DOHH2 (cell line): Measurements from ENCODE around the gene IGF2.

Experiments
- H3F3A ChIP-seq: fragments of 200-600 bp; sonication (generic), shearing (Covaris generic); 2 replicates; pipeline ENCODE4 v1.6.0; 2016; ENCODE audit warnings: antibody characterized with exemption, mild to moderate bottlenecking; ENCODE audit not compliant: control insufficient read depth, insufficient read depth
- H3K27ac ChIP-seq: fragments of 200-600 bp; sonication (generic); 2 replicates; pipeline ENCODE4 v1.5.1; 2014; ENCODE audit warnings: low read depth, mild to moderate bottlenecking, low read length, moderate library complexity
- H3K27me3 ChIP-seq: fragments of 200-600 bp; sonication (generic); 2 replicates; pipeline ENCODE4 v1.6.1; 2014; ENCODE audit warnings: mild to moderate bottlenecking, low read length, mixed read lengths; ENCODE audit not compliant: control insufficient read depth
- H3K36me3 ChIP-seq: fragments of 200-600 bp; sonication (generic); 2 replicates; pipeline ENCODE4 v1.6.1; 2014; ENCODE audit warnings: mild to moderate bottlenecking, low read length, moderate library complexity, mixed read lengths; ENCODE audit not compliant: control insufficient read depth
- H3K4me1 ChIP-seq: fragments of 200-600 bp; sonication (generic); 2 replicates; pipeline ENCODE4 v1.6.1; 2014; ENCODE audit warnings: mild to moderate bottlenecking, low read length, mixed read lengths; ENCODE audit not compliant: control insufficient read depth
- H3K4me2 ChIP-seq: fragments of 200-600 bp; sonication (generic); 2 replicates; pipeline ENCODE4 v1.6.0; 2014; ENCODE audit warnings: mild to moderate bottlenecking, low read length, moderate library complexity
- H3K4me3 ChIP-seq: fragments of 200-600 bp; sonication (generic); 2 replicates; pipeline ENCODE4 v1.5.1; 2014; ENCODE audit warnings: mild to moderate bottlenecking, low read length, mixed read lengths
- H3K79me2 ChIP-seq: fragments of 200-600 bp; sonication (generic); 2 replicates; pipeline ENCODE4 v1.6.1; 2014; ENCODE audit warnings: mild to moderate bottlenecking, low read length, mixed read lengths; ENCODE audit not compliant: control insufficient read depth
- H3K9me2 ChIP-seq: fragments of 200-600 bp; sonication (generic); replicated peaks from 2 replicates; pipeline ENCODE4 v1.6.1; 2014; ENCODE audit warnings: mild to moderate bottlenecking, low read length, mixed read lengths; ENCODE audit not compliant: control insufficient read depth
- H3K9me3 ChIP-seq: fragments of 200-600 bp; sonication (generic); 2 replicates; pipeline ENCODE4 v1.6.1; 2014; ENCODE audit warnings: antibody characterized with exemption, low read length, mixed read lengths; ENCODE audit not compliant: control insufficient read depth, insufficient read depth
- H4K20me1 ChIP-seq: fragments of 200-600 bp; sonication (generic); 2 replicates; pipeline ENCODE4 v1.6.0; 2014; ENCODE audit warnings: low read depth, mild to moderate bottlenecking, antibody characterized with exemption, low read length, moderate library complexity; ENCODE audit not compliant: control insufficient read depth, insufficient read depth
- EZH2phosphoT487 ChIP-seq: fragments of 200-600 bp; sonication (generic); IDR thresholded peaks from 2 replicates; pipeline ENCODE4 v1.6.1; 2017; ENCODE audit warnings: borderline replicate concordance, mild to moderate bottlenecking, antibody characterized with exemption, low read length, moderate library complexity, mixed read lengths
- TF ChIP-seq, protein P1 (sequence below): fragments of 200-600 bp; sonication (generic); IDR thresholded peaks from one replicate; pipeline ENCODE4 v1.5.1; 2014; ENCODE audit warnings: antibody characterized with exemption, mild to moderate bottlenecking, low read depth, low read length; ENCODE audit not compliant: poor library complexity, severe bottlenecking

IGF2 gene

DNA sequence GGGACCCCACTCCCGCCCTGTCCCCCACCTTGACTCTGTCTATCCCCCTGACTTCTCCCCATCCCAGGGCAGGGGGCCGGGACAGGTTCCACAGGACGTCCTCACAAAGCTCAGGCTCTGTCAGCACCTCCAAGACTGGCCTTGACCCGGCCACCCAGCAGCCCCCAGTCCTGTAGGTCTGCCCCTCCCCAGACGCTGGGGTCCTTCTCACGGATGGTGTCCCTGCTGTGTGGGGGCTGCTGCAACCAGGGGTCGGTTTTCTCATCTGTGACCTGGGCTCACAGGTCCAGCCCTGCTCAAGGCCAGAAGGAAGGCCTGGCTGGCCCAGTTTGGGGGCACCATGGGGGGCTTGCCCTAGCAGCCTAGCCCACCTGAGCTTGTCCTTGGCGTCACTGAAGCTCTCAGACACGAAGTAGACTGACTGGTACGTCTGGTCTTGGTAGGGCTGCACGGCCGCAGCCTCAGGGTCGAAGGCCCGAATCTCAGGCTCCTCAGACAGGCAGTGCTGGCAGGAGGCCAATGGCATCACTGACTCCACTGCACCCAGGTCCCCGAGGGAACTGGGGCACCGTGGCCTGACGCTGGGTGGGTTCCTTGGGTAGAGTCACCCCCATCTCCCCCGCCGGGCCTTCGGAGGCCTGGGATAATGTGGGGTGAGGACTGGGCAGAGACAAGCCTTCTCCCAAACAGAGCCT, 25.8 kb upstream of the IGF2 start:
- no peaks in the 10 kb centered on the region for H3K4me1 ChIP-seq
- TF ChIP-seq EZH2phosphoT487, result no peak
- TF ChIP-seq, protein P1, sequence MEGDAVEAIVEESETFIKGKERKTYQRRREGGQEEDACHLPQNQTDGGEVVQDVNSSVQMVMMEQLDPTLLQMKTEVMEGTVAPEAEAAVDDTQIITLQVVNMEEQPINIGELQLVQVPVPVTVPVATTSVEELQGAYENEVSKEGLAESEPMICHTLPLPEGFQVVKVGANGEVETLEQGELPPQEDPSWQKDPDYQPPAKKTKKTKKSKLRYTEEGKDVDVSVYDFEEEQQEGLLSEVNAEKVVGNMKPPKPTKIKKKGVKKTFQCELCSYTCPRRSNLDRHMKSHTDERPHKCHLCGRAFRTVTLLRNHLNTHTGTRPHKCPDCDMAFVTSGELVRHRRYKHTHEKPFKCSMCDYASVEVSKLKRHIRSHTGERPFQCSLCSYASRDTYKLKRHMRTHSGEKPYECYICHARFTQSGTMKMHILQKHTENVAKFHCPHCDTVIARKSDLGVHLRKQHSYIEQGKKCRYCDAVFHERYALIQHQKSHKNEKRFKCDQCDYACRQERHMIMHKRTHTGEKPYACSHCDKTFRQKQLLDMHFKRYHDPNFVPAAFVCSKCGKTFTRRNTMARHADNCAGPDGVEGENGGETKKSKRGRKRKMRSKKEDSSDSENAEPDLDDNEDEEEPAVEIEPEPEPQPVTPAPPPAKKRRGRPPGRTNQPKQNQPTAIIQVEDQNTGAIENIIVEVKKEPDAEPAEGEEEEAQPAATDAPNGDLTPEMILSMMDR, result no peak
- no peak overlapping the region for H3K4me3 ChIP-seq
- H3K27me3 ChIP-seq, result no peaks in the 10 kb centered on the region
- H3K4me2 ChIP-seq, result no peak overlapping the region
- H3K9me3 ChIP-seq, result no peaks in the 10 kb centered on the region
- no peak overlapping the region for H3K27ac ChIP-seq
- no peaks in the 10 kb centered on the region for H3K9me2 ChIP-seq
- H3K36me3 ChIP-seq, result no peaks in the 10 kb centered on the region
- no peaks in the 10 kb centered on the region for H4K20me1 ChIP-seq
- H3K79me2 ChIP-seq, result no peaks in the 10 kb centered on the region
- no peaks in the 10 kb centered on the region for H3F3A ChIP-seq

DNA sequence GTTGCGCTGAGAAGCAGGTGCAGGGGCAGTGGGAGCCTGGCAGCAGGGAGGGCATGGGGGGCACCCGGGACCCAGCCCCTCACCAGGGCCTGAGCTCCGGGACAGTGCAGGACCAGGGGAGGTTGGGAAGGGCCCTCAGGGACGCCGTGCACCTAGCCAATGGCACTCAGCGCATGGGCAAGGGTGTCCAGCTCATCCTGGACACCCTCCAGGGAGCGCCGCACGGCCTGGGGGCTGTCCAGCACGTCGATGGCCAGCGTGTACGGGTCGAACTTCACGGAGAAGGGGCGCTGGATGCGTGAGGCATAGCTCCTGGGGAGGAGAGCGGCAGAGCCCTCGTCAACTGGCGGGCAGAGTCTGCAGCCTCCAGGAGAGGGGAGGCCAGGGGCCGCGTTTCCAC, 24.9 kb upstream of the IGF2 start:
- Histone ChIP-seq H3F3A (no peaks in the 10 kb centered on the region), H3K27ac (no peak overlapping the region), H3K4me2 (no peak overlapping the region), H3K4me1 (no peaks in the 10 kb centered on the region), H3K79me2 (no peaks in the 10 kb centered on the region), H3K4me3 (no peak overlapping the region), H3K27me3 (no peaks in the 10 kb centered on the region), H4K20me1 (no peaks in the 10 kb centered on the region), H3K9me2 (no peaks in the 10 kb centered on the region), H3K36me3 (no peaks in the 10 kb centered on the region), H3K9me3 (no peaks in the 10 kb centered on the region)
- TF ChIP-seq, protein P1, result no peak
- TF ChIP-seq EZH2phosphoT487, result no peak

DNA sequence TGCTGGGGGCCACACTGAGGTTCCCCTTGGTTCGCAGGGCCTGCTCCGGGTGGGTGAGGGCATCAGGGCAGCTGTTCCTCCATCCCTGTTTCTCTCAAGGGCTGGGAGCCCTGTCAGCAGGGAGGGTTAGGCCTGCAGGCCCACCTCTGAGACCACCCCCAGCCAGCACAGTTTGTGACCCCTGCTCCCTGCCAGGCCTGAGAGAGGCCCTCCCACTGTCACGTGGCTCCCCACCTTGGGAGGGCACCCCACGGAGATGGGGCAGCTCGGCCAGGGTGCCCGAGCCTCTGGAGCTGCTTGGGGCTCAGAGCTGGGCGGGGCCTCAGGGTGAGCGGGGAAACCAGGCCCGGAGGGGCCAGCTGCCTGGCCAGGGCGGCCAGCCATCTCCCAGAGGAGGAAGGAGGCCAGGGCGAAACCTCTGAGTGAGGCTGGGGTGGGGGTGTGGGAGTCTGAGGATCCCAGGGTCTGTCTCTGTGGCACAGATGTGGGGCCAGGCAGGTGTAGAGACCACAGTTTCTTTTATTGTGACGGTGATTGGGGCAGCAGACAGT, 24.3 kb upstream of the IGF2 start:
- no peak for TF ChIP-seq EZH2phosphoT487
- TF ChIP-seq, protein P1, result no peak
- Histone ChIP-seq H3K36me3 (no peaks in the 10 kb centered on the region), H3F3A (no peaks in the 10 kb centered on the region), H3K4me3 (no peak overlapping the region), H4K20me1 (no peaks in the 10 kb centered on the region), H3K9me3 (no peaks in the 10 kb centered on the region), H3K27me3 (no peaks in the 10 kb centered on the region), H3K79me2 (no peaks in the 10 kb centered on the region), H3K27ac (no peak overlapping the region), H3K9me2 (no peaks in the 10 kb centered on the region), H3K4me1 (no peaks in the 10 kb centered on the region), H3K4me2 (no peak overlapping the region)
